OCI-M2 (cell line): ENCODE data around the gene ARL6IP6.

Experiments
- DNase-seq: peaks from one replicate; lab custom pipeline; 2025; ENCODE audit not compliant: unreplicated experiment; lab: John Stamatoyannopoulos, UW

The ARL6IP6 gene

DNA sequence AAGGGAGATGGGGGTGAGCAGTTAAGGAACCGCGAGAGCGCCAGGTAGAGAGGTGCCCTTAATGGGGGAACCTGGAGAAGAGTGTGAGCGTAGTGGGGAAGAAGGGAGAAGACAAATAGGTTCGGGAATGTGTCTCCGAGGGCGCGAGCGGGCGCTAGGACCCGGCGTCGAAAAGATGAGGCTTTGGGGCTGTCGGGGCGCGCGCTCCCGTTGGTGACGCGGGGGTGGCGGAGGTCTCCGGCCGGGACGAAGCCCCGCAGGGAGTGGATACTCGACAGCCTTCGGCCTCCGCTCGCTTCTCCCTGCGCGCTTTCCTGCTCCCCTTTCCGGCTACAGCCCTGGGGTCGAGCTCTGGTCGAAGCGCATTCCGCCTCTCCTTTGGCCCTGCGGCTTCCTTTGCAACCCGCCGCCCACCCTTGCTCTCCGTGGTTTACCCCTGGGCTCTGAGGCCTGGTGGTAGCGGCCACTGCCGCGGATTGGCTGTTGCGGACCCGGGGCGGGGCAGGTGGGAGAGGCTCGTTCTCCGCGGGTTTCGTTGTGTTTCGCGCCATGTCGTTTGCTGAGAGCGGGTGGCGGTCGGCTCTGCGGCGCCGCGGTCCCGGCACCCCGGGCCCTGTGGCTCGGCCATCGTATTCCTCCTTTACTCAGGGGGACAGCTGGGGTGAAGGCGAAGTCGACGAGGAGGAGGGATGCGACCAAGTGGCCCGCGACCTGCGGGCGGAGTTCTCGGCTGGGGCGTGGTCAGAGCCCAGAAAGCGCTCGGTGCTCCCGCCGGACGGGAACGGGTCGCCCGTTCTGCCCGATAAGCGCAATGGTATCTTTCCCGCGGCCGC lies at the start of gene ARL6IP6:
Gene ARL6IP6, plus strand, starts transcription at position 545 of the 833 bp plus-strand sequence. Its CDS starts 5 bp downstream, at position 550.
- DNase-seq, result peak; percentile 68

DNA sequence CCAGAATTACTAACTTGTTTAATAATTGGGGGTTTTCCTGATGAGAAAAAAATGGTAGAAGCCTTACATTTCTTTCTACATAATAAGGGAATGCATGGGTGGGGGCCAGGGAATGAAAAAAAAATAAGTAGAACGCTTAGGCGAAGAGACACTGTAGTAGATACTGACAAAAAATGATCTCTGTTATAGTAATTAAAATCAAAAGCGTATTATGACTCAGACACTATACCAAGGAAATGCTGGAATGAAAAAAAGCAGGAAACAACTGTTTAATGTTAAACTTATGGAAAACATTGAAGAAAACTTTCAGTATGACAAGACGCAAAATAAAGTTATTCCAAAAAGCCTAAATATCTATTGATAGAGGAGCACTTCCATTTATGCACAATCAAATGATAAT lies 44.1 kb upstream of the ARL6IP6 start:
- DNase-seq, result no peak

DNA sequence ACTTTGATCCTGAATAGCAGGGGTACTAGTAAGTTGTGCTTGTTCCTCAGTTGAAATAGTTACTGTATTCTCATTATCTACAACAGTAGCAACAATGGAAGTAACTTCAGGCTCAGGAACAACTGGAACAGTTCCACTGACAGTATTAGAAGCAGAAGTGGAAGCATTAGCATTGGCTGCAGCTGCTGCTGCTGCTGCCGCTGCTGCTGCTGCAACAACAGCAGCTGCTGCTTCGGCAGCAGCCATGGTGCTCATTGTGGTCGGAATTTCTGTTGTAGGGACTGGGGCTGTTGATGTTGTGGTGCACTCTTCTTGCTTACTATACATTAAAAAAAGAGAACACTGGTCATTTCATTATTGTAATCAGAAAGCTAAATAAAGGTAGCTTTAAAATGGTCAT lies 42.0 kb upstream of the ARL6IP6 start:
- no peak for DNase-seq

DNA sequence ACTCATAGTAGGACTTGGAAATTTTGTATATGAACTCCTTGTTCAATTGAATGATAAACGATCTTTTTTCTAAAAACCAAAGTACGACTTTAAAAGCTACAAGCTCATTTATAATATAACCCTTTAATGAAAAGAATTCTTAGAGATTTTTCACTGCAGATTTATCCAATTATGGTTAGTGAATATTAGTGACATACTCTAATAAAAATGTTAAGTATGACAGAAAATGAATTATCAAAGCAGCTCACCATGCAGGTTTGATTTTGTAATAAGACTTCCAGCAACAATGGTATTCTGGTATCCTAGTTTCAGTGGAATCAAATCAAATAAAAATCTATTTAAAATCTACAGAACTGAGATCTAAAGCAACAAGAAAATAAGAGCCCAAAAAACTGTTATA lies 39.6 kb upstream of the ARL6IP6 start:
- no peak for DNase-seq

DNA sequence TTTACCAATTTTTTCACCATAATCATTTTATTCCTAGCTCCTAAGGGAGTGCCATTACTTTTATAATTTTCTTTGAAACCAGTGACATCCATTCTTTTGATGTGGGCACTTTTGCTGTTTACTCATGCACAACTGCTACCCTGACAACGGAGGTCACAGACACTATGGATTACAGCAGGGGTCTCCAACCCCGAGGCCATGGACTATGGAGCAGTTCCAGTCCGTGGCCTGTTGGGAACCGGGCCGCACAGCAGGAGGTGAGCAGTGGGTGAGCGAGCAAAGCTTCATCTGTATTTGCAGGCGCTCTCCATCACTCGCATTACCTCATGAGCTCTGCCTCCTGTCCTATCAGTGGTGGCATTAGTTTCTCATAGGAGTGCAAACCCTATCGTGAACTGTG lies 35.8 kb upstream of the ARL6IP6 start:
- no peak for DNase-seq

DNA sequence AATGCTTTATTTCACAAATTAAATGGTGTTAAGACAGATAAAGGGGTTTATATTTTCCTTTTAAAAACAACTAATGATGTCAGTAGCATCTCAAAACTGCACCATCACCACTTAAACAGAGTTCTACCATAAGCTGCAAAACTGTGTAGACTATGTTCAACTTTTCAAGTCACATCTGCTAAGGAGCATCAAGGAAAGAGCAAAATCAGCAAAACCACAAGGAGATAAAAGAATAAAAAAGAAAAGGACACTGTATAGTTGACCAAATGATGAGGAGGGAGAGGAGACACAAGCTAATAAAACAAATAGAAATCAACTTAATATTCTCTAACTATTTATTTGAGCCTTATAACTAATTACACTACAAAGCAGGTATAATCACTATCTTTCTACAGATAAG lies 35.0 kb upstream of the ARL6IP6 start:
- DNase-seq, result no peak

DNA sequence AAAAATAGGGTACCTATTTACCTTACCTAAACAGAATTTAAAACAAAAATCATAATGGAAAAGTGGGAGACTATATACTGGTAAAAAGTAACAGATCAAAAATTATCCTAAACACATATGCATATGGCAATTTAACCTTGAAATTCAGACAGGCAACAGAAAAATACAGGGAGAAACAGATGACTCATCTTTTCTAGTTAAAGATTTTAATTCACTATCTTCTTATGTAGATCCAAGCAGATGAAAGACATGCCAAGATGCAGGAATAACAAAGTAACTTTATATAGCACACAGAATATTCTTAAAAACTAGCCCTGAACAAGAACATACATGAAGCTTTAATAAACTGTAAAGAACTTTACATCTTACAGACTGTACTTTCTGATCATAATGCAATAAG lies 32.1 kb upstream of the ARL6IP6 start:
- no peak for DNase-seq

DNA sequence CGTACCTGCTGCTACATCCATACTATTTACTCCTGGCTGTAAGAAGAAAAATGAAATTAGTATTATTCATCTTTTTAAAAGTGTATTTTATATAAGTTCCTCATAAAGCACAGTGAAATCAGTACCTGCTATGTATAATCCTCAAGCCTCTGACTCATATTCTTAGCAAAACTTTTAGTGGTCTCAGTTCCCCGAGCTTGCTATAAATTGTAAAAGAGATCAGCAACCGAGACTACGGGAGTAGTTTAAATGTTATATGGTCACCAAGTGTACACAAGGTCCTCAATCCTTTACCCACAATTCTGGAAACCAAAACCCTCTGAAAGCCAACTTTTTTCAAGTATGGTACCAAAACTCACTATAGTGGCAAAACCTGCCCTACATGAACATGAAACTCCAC lies 25.4 kb upstream of the ARL6IP6 start:
- no peak for DNase-seq

DNA sequence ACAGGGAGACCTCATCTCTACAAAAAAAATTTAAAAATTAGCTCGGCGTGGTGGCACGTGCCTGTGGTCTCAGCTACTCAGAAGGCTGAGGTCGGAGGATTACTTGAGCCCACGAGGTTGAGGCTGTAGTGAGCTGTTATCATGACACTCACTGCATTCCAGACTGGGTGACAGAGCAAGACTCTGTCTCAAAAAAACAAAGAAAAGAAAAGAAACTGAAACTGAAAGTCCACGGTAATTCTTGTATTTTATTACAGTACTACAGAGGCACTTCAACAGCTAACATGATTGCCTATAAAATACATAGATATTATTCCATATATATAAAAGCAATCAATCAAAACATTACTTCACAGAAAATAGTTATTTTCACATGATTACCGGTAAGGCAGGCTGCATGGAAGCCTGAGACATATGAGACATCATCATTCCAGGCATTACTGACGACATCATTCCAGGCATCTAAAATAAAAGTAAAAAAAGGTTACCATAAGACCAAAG lies 24.2 kb upstream of the ARL6IP6 start:
- DNase-seq, result no peak

DNA sequence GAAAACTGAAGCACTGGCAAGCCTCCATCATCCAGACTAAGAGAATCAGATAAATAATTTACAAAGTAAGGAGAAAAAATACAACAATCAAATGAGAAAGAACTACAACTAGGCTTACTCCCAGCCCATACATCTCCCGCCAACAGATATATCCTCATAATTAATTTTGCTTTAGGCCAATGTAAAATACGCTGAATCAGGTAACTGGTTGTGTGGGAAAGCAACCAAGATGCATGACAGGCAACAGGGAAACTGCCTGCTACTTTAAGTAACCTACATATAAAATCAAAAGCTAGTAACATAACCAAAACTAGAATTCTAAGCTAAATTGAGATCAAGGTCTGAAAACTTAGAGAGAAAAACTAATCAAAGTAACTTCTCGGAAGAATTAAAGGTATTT lies 22.7 kb upstream of the ARL6IP6 start:
- no peak for DNase-seq

DNA sequence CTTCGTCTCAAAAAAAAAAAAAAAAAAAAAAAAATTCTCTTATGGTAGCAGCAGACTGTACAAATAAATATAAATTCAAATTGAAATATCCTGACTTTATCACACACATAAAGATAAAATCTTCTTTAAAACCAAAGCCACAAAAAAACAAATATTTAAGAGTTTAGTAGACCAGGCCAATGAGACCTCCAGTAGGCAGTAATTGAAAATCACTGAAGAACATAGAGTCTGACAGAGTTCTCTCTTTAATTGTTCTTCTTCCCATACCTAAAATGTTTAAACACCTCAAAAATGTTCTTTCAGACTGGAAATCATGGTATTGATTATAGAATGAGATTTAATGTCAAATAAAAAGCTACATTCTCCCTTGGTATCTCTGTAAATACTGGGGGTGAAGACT lies 21.9 kb upstream of the ARL6IP6 start:
- no peak for DNase-seq

DNA sequence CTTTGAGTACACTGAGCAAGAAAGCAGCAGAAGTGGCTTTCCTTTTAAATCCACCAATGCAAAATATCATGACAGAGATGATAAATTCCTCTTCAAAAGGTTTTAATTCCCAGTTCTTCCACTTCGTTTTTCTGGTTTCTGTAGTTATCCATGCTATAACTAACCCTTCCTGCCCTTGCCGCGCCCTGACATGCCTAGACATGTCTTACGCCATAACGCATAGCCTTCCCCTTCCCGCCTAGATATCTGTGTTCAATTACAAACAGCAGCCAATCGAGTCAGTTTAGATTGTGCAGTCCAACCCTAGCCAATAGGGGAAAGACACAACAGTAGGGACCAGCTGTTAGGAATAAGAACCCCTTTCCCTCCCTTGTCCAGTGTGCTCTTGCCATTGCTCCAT lies 17.2 kb upstream of the ARL6IP6 start:
- no peak for DNase-seq

DNA sequence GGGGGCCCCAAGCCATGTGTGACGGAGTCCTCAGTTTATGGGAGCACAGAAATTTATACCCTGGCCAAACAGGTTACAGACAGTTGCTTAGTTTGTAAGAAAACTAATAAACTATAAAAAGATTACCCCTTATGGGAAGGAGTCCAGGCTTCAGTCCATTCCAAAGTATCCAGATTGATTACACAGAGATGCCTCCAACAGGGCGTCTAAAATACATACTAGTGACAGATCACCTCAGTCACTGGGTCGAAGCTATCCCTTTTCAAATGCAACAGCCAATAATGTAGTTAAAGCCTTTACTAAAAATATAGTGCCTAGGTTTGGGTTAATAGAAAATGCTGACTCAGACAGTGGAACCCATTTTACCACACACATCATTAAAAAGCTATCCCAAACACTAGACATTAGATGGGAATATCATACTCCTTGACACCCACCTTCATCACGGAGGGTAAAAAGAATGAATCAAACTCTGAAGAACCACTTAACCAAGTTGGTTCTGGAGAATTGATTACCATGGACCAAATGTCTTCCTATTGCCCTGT lies 11.9 kb upstream of the ARL6IP6 start:
- no peak for DNase-seq

DNA sequence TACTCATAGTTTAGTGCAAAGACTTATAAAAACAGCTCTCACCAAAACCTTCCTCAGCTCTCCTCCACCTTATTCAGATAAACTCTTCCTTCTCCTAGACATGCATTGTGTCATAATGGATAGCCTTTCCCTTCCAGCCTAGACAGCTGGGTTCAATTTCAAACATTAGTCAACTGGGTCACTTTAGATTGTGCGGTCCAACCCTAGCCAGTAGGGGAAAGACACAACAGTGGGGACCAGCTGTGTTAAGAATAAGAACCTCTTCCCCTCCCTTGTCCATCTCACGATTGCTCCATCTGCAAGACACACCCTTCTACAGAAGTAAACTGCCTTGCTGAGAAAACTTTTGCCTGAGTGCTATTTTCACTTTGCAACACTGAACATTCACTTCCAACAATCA lies 9.7 kb upstream of the ARL6IP6 start:
- DNase-seq, result no peak

DNA sequence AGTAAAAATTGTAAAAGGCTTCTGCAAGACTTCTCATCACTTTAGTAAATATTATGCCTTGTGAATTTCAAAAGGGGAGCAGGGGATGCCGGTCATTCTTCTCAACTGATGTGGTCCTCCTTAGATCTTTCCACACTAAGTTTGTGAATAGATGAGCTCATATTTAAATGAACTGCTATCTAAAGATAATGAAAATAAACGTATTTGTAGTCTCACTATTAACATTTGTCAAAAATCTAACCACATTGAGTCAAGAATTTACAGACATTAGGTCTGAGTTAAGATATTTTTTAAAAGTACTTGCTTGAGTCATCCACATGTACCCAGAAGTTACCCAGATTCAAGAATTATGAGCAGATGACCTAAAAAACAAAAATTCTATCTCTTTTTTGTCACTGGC lies 7.7 kb upstream of the ARL6IP6 start:
- no peak for DNase-seq

DNA sequence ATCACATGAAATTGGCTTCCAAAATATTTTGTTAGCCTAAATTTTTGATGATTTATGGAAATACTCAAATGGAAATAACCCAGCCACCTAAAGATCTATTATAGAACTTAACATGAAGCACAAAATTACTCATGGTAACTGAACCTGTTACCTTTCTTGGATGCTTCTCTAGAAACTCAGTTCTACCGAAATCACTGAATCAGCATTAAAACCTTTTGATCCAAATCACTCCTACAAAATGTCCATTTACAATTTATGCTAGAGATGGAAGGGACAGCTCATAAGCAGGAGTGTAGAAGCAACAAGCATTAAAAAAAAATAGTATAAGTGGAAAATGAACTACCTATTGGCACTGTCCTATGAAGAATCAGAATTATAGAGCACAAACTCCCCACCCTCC lies 3.3 kb upstream of the ARL6IP6 start:
- no peak for DNase-seq

DNA sequence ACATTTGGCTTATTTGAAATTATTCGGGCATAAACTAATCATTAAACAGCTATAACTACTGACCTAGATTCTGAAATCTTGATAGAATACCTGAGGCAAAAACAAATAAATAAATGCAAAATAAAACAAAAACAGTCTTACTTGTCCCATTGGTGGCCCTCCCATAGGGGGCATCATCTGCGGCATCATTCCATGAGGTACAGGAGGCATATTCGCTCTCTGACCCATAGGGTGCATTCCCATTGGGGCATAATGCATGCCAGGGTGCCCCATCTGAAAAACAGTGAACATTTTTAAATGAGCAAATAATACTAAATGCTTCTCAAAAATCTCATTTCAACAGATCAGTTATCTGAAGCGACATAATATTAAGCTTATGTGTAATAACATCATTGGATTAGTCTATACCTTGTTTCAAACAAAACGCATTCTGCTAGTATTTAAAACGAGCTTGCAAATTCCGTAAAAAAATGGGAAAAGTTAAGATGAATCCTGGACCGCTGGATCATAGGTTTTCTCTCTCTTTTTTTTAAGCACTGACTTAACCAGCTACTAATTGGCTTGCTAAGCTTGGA lies 2.5 kb upstream of the ARL6IP6 start:
- DNase-seq, result no peak

DNA sequence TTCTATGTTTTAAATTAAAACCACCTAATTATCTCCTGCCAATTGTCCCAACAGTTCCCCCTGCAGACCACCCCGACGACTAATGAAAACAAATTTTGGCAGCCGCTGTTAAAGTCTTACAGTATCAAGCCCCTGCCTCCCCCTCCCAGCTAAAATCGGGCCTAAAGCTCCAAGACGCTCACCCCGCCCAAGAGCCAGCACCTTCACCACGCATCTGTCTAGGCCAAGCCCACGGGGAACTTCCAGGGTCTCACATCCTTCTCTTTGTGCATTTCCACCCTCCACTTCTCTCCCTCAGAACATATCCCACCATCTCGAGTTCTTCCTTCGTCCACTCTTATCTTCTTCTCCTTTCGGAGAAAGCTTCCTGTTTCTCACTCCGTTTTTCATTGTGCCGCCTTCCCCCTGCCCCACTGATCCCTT lies 1.6 kb upstream of the ARL6IP6 start:
- no peak for DNase-seq

DNA sequence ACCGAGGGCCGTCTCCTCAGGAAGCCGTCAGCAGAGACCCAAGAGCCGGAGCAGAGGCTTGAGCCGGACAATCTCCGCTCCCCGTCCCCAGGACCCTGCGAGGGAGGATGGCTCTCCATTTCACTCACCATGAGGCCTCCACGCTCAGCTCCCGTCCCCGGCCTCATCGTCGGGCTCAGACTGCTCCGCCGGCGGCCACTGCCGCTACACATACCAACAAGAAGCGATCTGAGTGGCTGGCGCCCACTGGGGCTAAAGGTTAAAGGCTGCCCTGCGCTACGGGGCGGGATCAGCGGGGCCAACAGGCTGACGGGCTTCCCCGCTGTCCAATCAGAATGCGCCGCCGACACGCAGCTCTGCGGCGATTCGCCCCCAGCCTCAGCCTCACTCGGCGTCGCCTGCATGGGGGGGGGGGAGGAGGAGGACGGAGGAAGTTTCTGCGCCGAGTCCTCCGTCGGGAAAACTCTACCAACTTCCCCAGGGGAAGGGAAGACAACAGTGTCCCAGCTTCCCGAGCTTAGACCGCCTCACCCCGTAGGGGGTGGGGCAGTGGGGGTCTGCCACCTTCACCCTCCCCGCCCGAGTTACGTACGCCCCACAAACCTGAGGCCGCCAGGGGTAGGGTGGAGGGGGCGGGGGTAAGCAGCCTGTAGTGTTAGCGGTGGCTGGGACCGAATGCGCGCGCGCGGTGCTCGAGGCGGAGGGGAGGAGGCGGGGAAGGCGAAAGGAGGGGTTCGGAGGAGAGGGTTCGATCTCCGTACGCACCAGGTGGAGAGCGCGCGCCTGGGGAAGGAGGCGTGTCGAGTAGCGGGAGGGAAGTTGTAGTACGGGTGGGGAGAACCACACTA lies 968 bp upstream of the ARL6IP6 start, which contains the start of gene PRPF40A:
Gene PRPF40A, minus strand, starts transcription at position 234 of the 848 bp plus-strand sequence. Its CDS starts 22 bp downstream, at position 212.
- DNase-seq, result peak; percentile 46

DNA sequence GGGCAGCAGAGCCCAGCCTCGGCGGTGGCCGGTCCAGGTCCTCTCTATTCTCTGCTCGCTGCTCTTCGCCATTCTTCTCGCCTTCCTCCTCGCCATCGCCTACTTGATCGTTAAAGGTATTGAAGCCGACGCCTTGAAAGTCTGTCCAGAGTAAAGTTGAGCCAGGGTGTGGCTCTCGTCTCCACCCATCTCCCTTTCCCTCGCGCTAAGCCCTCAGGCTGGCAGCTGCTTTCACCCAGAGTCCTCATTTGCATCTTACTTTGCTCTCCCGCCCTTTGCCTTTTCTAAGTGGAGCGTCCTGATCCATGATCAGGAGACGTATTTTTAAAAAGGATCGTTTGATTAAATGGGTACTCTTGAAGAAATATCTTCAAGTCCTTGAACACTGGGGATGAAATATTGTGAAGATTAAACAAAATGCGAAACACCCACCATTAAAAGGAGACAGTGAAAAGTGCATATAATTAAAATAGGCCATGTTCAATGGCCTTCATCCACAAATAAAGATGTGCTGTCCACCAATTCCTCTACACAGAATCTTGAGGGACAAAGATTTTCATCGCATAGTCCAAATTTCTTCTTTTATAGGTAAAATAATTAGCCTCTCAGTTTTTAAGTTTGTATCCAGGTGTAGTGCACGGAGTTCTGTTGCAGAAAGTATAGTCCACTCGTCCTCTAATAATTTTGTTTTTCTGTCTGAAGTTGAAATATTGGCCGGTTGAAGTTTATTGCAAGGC lies 657 bp downstream of the ARL6IP6 start:
- no peak for DNase-seq

DNA sequence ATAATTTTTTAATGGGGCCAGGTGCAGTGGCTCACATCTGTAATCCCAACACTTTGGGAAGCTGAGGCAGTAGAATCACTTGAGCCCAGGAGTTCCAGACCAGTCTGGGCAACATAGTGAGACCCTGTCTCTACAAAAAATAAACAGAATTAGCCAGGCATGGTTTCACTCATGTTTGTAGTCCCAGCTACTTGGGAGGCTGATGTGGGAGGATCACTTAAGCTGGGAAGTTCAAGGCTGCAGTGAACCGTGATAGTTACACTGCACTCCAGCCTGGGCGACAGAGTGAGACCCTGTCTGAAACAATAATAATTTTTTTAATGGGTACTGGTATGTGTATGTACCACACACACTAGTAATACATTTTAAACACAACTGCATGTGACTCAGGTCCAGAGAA lies 2.4 kb downstream of the ARL6IP6 start:
- no peak for DNase-seq
